ENCODE results near the gene TMEFF2. TPM values are rescaled to one million over a fixed set of nuclear protein-coding genes. Genes with fewer than 3 reads are reported as not detected.

Gene TMEFF2
- total and polyA plus RNA-seq, 2 of the 4 experiments (the other 2 are of a cell fraction) = 1.3 to 3.0 TPM

DNA sequence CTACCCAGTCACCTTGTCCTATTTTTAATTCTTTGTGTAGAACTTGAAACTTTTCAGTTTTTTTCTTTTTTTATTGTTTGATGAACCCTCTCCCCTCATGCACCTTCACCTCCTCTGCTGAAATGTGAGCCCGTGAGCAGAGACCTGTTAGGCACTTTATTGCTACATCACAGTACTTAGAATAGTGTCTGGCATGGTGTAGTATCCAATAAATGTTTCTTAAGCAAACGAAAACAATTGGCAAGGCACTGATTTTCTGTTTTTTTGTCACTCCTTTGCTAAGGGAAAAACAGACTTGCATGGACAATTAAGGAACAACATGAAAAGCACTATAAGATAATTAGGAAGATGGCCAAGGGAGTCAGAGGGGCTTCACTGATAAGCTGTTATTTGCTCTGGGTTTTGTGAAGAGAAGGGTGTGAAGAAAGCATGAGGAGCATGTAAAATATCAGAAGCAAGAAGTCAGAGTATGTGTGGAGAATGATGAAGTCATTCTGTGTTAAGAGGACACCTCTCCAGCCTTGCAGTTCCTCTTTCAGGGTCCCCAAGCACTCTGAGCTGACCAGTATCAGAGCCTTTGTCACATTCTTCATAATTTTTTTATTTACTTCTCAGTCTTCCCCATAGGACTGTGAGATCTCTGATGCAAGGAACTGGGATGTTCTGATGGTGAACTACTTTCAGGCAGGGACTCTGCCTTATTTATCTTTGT is 248.1 kb downstream of the TMEFF2 start:
- Histone ChIP-seq H3K4me3 (ENCODE audit: insufficient read depth, low read depth, low read length) (no peak overlapping the region), H4K8ac (ENCODE audit: low read depth in 2 of 2, low read length in 2 of 2) (no peak overlapping the region), H2BK15ac (ENCODE audit: low read depth, low read length) (no peak overlapping the region), H3K18ac (ENCODE audit: low read depth, low read length) (no peak overlapping the region; the same call in 1 of the 2 replicates), H3K79me1 (ENCODE audit: low read depth in 1 of 2, low read length in 2 of 2) (no peaks in the 10 kb centered on the region), H3K36me3 (ENCODE audit: control insufficient read depth, insufficient read depth, low read length) (no peaks in the 10 kb centered on the region), H3K27ac (ENCODE audit: insufficient read depth, low read length) (no peak overlapping the region), H3K4me2 (ENCODE audit: low read depth, low read length) (no peak overlapping the region), H4K91ac (ENCODE audit: insufficient read depth, low read depth, low read length) (0 out of 2 replicates have a peak overlapping the region, but pooled peaks have one; percentile 54), H4K5ac (ENCODE audit: low read depth, low read length) (no peak overlapping the region), H2BK20ac (ENCODE audit: low read depth, low read length) (0 out of 2 replicates have a peak overlapping the region, but pooled peaks have one; percentile 5), H2AK9ac (replicated peaks; ENCODE audit: low read depth, low read length, poor library complexity) (no peak overlapping the region), H3K4me1 (ENCODE audit: control insufficient read depth, insufficient read depth, low read length) (peaks cover 5% of the 10 kb centered on the region), H2AFZ (replicated peaks; ENCODE audit: low read length, poor library complexity) (no peak overlapping the region), H3K4ac (ENCODE audit: low read depth, low read length) (no peak overlapping the region), H2BK120ac (ENCODE audit: low read depth, low read length) (no peak overlapping the region), H2BK5ac (ENCODE audit: low read depth, low read length, poor library complexity, severe bottlenecking) (no peak overlapping the region), H2AK5ac (ENCODE audit: low read depth, low read length) (no peak overlapping the region), H3K56ac (ENCODE audit: extremely low read depth, insufficient read depth, low read length) (no peak overlapping the region), H3K27me3 (ENCODE audit: control insufficient read depth, insufficient read depth, low read length) (no peaks in the 10 kb centered on the region), H3K9me3 (ENCODE audit: control insufficient read depth, insufficient read depth, low read length) (no peaks in the 10 kb centered on the region), H3K14ac (replicated peaks; ENCODE audit: low read depth, low read length) (no peak overlapping the region), H4K20me1 (ENCODE audit: insufficient read depth, low read length) (no peaks in the 10 kb centered on the region), H3K9me1 (ENCODE audit: insufficient read depth, low read length) (no peaks in the 10 kb centered on the region), H3K9ac (ENCODE audit: low read depth, low read length) (no peak overlapping the region), H3K23ac (ENCODE audit: low read depth, low read length) (no peak overlapping the region)
- no CpG with 5 or more reads among the region's 2 CpGs for WGBS, 2 experiments (ENCODE audit: extremely low coverage in 2 of 2, insufficient read length in 1 of 2)
- ATAC-seq (ENCODE audit: low read depth) (no peak), DNase-seq (no peak)
- intact Hi-C loops (cut with micrococcal nuclease) (no loop called here), in situ Hi-C loops (cut with MboI; ENCODE audit: low sequenced_read_pairs) (no loop called here), dilution Hi-C loops (cut with HindIII; ENCODE audit: low sequenced_read_pairs, unreplicated experiment) (no loop called here)
- ChIA-PET CTCF (no interaction called here), POLR2A (ENCODE audit: unreplicated experiment) (no interaction called here)
- no TSS peak for BruUV-seq (replicated peaks)
- TF ChIP-seq, protein P1, sequence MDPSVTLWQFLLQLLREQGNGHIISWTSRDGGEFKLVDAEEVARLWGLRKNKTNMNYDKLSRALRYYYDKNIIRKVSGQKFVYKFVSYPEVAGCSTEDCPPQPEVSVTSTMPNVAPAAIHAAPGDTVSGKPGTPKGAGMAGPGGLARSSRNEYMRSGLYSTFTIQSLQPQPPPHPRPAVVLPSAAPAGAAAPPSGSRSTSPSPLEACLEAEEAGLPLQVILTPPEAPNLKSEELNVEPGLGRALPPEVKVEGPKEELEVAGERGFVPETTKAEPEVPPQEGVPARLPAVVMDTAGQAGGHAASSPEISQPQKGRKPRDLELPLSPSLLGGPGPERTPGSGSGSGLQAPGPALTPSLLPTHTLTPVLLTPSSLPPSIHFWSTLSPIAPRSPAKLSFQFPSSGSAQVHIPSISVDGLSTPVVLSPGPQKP (IDR thresholded peaks at IDR 0.05; ENCODE audit: borderline replicate concordance, low read depth, low read length) = no peak
- TF ChIP-seq, protein P2, sequence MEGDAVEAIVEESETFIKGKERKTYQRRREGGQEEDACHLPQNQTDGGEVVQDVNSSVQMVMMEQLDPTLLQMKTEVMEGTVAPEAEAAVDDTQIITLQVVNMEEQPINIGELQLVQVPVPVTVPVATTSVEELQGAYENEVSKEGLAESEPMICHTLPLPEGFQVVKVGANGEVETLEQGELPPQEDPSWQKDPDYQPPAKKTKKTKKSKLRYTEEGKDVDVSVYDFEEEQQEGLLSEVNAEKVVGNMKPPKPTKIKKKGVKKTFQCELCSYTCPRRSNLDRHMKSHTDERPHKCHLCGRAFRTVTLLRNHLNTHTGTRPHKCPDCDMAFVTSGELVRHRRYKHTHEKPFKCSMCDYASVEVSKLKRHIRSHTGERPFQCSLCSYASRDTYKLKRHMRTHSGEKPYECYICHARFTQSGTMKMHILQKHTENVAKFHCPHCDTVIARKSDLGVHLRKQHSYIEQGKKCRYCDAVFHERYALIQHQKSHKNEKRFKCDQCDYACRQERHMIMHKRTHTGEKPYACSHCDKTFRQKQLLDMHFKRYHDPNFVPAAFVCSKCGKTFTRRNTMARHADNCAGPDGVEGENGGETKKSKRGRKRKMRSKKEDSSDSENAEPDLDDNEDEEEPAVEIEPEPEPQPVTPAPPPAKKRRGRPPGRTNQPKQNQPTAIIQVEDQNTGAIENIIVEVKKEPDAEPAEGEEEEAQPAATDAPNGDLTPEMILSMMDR (conservative IDR thresholded peaks at IDR 0.05; ENCODE audit: low read depth, low read length) = no peak
- TF ChIP-seq MXI1 (IDR thresholded peaks at IDR 0.05; ENCODE audit: borderline replicate concordance, low read depth, low read length) (no peak), RCOR1 (IDR thresholded peaks at IDR 0.05; ENCODE audit: insufficient replicate concordance, low read length) (no peak), NFE2L2 (IDR thresholded peaks at IDR 0.05; ENCODE audit: low read depth, low read length) (no peak), CEBPB (IDR thresholded peaks at IDR 0.05; ENCODE audit: low read depth, low read length) (no peak), RFX5 (IDR thresholded peaks at IDR 0.05; ENCODE audit: low read depth, low read length) (no peak), BHLHE40 (IDR thresholded peaks at IDR 0.05; ENCODE audit: low read depth, low read length) (no peak), FOS (IDR thresholded peaks at IDR 0.05; ENCODE audit: low read depth, low read length) (no peak), MAZ (IDR thresholded peaks at IDR 0.05; ENCODE audit: borderline replicate concordance, low read depth, low read length) (no peak), SMC3 (IDR thresholded peaks at IDR 0.05; ENCODE audit: low read depth, low read length) (no peak), CHD1 (IDR thresholded peaks at IDR 0.05; ENCODE audit: low read depth, low read length) (no peak), RAD21 (IDR thresholded peaks at IDR 0.05; ENCODE audit: low read length) (no peak)
- TF ChIP-seq, protein P3, sequence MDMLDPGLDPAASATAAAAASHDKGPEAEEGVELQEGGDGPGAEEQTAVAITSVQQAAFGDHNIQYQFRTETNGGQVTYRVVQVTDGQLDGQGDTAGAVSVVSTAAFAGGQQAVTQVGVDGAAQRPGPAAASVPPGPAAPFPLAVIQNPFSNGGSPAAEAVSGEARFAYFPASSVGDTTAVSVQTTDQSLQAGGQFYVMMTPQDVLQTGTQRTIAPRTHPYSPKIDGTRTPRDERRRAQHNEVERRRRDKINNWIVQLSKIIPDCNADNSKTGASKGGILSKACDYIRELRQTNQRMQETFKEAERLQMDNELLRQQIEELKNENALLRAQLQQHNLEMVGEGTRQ (IDR thresholded peaks at IDR 0.05; ENCODE audit: low read depth, low read length) = no peak

Data from IMR-90 (cell line).